Activated gamma-delta T cell treated with Interleukin-2 at 50 U/mL for 16 hours (primary cell): ENCODE measurements around the gene CSNK2A2.
A peak's percentile ranks its signal among the peaks of the same experiment; 100 is the strongest.

Experiments used
- DNase-seq: peaks from one replicate; pipeline ENCODE4 v3.0.0-alpha.2; 2020

CSNK2A2 gene

GRCh38 chr16:58198022-58198683 lies at the start of gene CSNK2A2:
CSNK2A2 (minus strand) TSS chr16:58198106; CDS start chr16:58197736, 370 bp downstream.
- peak; percentile 65 for DNase-seq

GRCh38 chr16:58243528-58244004 lies 45.7 kb upstream of the CSNK2A2 start:
- DNase-seq, result no peak

GRCh38 chr16:58236831-58237230 lies 38.9 kb upstream of the CSNK2A2 start:
- DNase-seq, result no peak

- DNase-seq, result peak; percentile 40
Measured at GRCh38 chr16:58236231-58236690, 38.4 kb upstream of the CSNK2A2 start.

GRCh38 chr16:58235663-58236062 lies 37.8 kb upstream of the CSNK2A2 start:
- no peak for DNase-seq

GRCh38 chr16:58234831-58235595 lies 37.1 kb upstream of the CSNK2A2 start:
- no peak for DNase-seq

GRCh38 chr16:58230259-58230658 lies 32.4 kb upstream of the CSNK2A2 start:
- no peak for DNase-seq

GRCh38 chr16:58226790-58227189 lies 28.9 kb upstream of the CSNK2A2 start:
- no peak for DNase-seq

- DNase-seq, result no peak
Measured at GRCh38 chr16:58225965-58226602, 28.2 kb upstream of the CSNK2A2 start.

GRCh38 chr16:58222532-58223316 lies 24.8 kb upstream of the CSNK2A2 start:
- no peak for DNase-seq

GRCh38 chr16:58219432-58219831 lies 21.5 kb upstream of the CSNK2A2 start:
- no peak for DNase-seq

GRCh38 chr16:58218786-58219185 lies 20.9 kb upstream of the CSNK2A2 start:
- DNase-seq, result no peak

GRCh38 chr16:58217311-58217925 lies 19.5 kb upstream of the CSNK2A2 start:
- no peak for DNase-seq

- DNase-seq, result no peak
Measured at GRCh38 chr16:58212824-58213655, 15.1 kb upstream of the CSNK2A2 start.

GRCh38 chr16:58211846-58212245 lies 13.9 kb upstream of the CSNK2A2 start:
- DNase-seq, result no peak

GRCh38 chr16:58211245-58211644 lies 13.3 kb upstream of the CSNK2A2 start:
- DNase-seq, result no peak

GRCh38 chr16:58205276-58206036 lies 7.5 kb upstream of the CSNK2A2 start:
- no peak for DNase-seq

GRCh38 chr16:58201163-58201562 lies 3.3 kb upstream of the CSNK2A2 start:
- DNase-seq, result no peak

- no peak for DNase-seq
Measured at GRCh38 chr16:58200004-58200797, 2.3 kb upstream of the CSNK2A2 start.
